ENCODE data around the gene JMJD1C. TPM values are rescaled to one million over a fixed set of nuclear protein-coding genes. Genes with fewer than 3 reads are reported as not detected.

JMJD1C gene
- total and polyA plus RNA-seq, 10 of the 15 experiments (the other 5 are each of a cell fraction or from before 2014, with no cell fraction given): 31.2 to 83.3 (median 49.5) TPM

DNA sequence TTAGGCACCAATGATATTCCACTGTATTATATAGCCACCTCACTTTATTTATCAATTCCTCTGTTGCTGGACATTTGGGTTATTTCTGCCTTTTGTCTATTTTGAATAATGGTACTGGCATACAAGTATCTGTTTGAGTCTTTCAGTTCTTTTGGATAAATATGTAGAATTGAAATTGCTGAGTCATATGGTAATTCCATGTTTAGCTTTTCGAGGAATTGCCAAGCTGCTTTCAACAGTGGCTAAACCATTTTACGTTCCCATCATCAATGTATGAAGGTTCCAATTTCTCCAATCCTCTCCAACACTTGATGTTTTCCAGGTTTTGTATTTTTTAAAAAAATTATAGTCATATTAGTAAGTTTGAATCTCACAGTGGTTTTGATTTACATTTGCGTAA is 42.3 kb downstream of the JMJD1C start:
- peaks cover 17% of the 10 kb centered on the region for H3K79me2 ChIP-seq (ENCODE audit: control insufficient read depth, insufficient read depth, low read length)
- in situ Hi-C loops (cut with MboI) (no loop called here), intact Hi-C loops (cut with micrococcal nuclease; ENCODE audit: unreplicated experiment) (no loop called here)
- ChIA-PET RAD21 (ENCODE audit: unreplicated experiment) (no interaction called here), POLR2A (no interaction called here), CTCF (no interaction called here), SMC1A (ENCODE audit: uncharacterized antibody, unreplicated experiment) (interaction anchor here (1.3 kb wide), 1 partner anchor 137 kb away, joined by 3 read pairs; no protein-coding TSS in a partner anchor)
- no peak overlapping the region for H3K27ac ChIP-seq (ENCODE audit: control insufficient read depth, insufficient read depth)
- H3K36me3 ChIP-seq (ENCODE audit: control insufficient read depth in 2 of 2, insufficient read depth in 2 of 2, low read length in 1 of 2): no peaks in the 10 kb centered on the region
- H3K4me1 ChIP-seq (ENCODE audit: control insufficient read depth, insufficient read depth, low read length): peaks cover 14% of the 10 kb centered on the region
- WGBS (ENCODE audit: insufficient coverage, insufficient replicate concordance, low lambda C conversion rate, missing lambda C conversion rate): 53% methylated on average over 3 of the region's 3 CpGs
- no peak for DNase-seq (ENCODE audit: low read depth, low spot score)
- no peaks in the 10 kb centered on the region for H3K27me3 ChIP-seq (replicated peaks in 1 of 2; ENCODE audit: control insufficient read depth in 2 of 2, insufficient read depth in 2 of 2, low read length in 1 of 2)
- TF ChIP-seq LARP7 (IDR thresholded peaks at IDR 0.05): no peak
- peak; percentile 22; the same call in 1 of the 2 replicates for TF ChIP-seq JUNB (IDR thresholded peaks at IDR 0.05)
- TF ChIP-seq GATAD2B (conservative IDR thresholded peaks at IDR 0.05; ENCODE audit: low read depth): no peak
- TF ChIP-seq BACH1 (IDR thresholded peaks at IDR 0.05; ENCODE audit: borderline replicate concordance): 0 out of 2 replicates have a peak, but pooled peaks have one; percentile 18
- TF ChIP-seq RUNX3 (IDR thresholded peaks at IDR 0.05; ENCODE audit: low read length): no peak
- no peak for TF ChIP-seq CEBPB (IDR thresholded peaks at IDR 0.05; ENCODE audit: borderline replicate concordance in 1 of 2, low read depth in 2 of 2, low read length in 2 of 2)
- no peak overlapping the region for H2AFZ ChIP-seq (ENCODE audit: control insufficient read depth, low read depth, low read length)
- peaks cover 2% of the 10 kb centered on the region; the same call in 2 of the 3 replicates for H3K9me3 ChIP-seq (replicated peaks; ENCODE audit: control insufficient read depth, insufficient read depth, low read length)
- no peak overlapping the region for H3K4me3 ChIP-seq
- no TSS peak for BruUV-seq (replicated peaks)
- H3K9ac ChIP-seq (ENCODE audit: control insufficient read depth, insufficient read depth, low read length): no peak overlapping the region
- ATAC-seq: no peak
- FAIRE-seq: no peak
- no peaks in the 10 kb centered on the region for H4K20me1 ChIP-seq (ENCODE audit: control insufficient read depth, insufficient read depth)
- no peak overlapping the region for H3K4me2 ChIP-seq (ENCODE audit: control insufficient read depth, insufficient read depth)

DNA sequence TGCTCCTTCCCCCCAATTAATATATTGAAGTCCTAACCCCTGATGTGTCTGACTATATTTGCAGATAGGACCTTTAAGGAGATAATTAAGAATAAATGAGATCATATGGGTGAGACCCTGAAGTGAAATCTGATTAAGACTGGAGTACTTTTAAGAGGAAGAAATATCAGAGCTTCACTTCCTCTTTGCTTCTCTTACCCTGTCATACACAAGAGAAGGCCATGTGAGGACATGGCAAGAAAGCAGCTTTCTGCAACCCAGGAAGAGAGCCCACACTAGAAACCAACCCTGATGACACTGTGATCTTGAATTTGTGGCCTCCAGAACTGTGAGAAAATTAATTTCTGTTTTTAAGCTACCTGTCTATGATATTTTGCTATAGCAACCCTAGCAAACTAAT is 44.2 kb downstream of the JMJD1C start:
- FAIRE-seq (peak; percentile 86), DNase-seq (ENCODE audit: low read depth, low spot score) (peak; percentile 66), ATAC-seq (peak; percentile 99)
- Histone ChIP-seq H3K4me1 (ENCODE audit: control insufficient read depth, insufficient read depth, low read length) (peaks cover 14% of the 10 kb centered on the region), H3K27me3 (replicated peaks in 1 of 2; ENCODE audit: control insufficient read depth in 2 of 2, insufficient read depth in 2 of 2, low read length in 1 of 2) (no peaks in the 10 kb centered on the region), H3K9me3 (replicated peaks; ENCODE audit: control insufficient read depth, insufficient read depth, low read length) (peaks cover 2% of the 10 kb centered on the region; the same call in 2 of the 3 replicates), H3K27ac (ENCODE audit: control insufficient read depth, insufficient read depth) (peak overlapping the region; percentile 61), H3K9ac (ENCODE audit: control insufficient read depth, insufficient read depth, low read length) (no peak overlapping the region), H3K36me3 (ENCODE audit: control insufficient read depth in 2 of 2, insufficient read depth in 2 of 2, low read length in 1 of 2) (no peaks in the 10 kb centered on the region), H3K4me2 (ENCODE audit: control insufficient read depth, insufficient read depth) (peak overlapping the region; percentile 38; the same call in 1 of the 2 replicates), H3K79me2 (ENCODE audit: control insufficient read depth, insufficient read depth, low read length) (peaks cover 21% of the 10 kb centered on the region), H4K20me1 (ENCODE audit: control insufficient read depth, insufficient read depth) (no peaks in the 10 kb centered on the region), H2AFZ (ENCODE audit: control insufficient read depth, low read depth, low read length) (no peak overlapping the region), H3K4me3 (no peak overlapping the region)
- POLR2A ChIA-PET: no interaction called here
- no TSS peak for BruUV-seq (replicated peaks)
- RAD21 ChIA-PET (ENCODE audit: unreplicated experiment): interaction anchor here (1.0 to 1.1 kb wide), 2 partner anchors 8 to 196 kb away, joined by 3 to 4 read pairs; no protein-coding TSS in a partner anchor
- CTCF ChIA-PET: interaction anchor here (0.6 to 1.4 kb wide), 2 partner anchors 65 to 66 kb away, joined by 3 to 5 read pairs; no protein-coding TSS in a partner anchor
- intact Hi-C loops (cut with micrococcal nuclease; ENCODE audit: unreplicated experiment): no loop called here
- SMC1A ChIA-PET (ENCODE audit: uncharacterized antibody, unreplicated experiment): interaction anchor here (0.5 to 1.4 kb wide), 7 partner anchors 8 to 160 kb away, joined by 3 to 7 read pairs (median 3); no protein-coding TSS in a partner anchor
- in situ Hi-C loops (cut with MboI): no loop called here
- TF ChIP-seq E4F1 (IDR thresholded peaks at IDR 0.05; ENCODE audit: borderline replicate concordance, partially characterized antibody) (no peak), IKZF2 (IDR thresholded peaks at IDR 0.05) (no peak; a peak in 1 of 4 replicates), CEBPB (IDR thresholded peaks at IDR 0.05; ENCODE audit: borderline replicate concordance in 1 of 2, low read depth in 2 of 2, low read length in 2 of 2) (no peak), CBX3 (IDR thresholded peaks at IDR 0.05; ENCODE audit: borderline replicate concordance, low read depth) (no peak), ATF7 (IDR thresholded peaks at IDR 0.05; ENCODE audit: low read depth) (peak; percentile 61), ZBED1 (IDR thresholded peaks at IDR 0.05; ENCODE audit: borderline replicate concordance) (no peak)
- TF ChIP-seq, protein P1, sequence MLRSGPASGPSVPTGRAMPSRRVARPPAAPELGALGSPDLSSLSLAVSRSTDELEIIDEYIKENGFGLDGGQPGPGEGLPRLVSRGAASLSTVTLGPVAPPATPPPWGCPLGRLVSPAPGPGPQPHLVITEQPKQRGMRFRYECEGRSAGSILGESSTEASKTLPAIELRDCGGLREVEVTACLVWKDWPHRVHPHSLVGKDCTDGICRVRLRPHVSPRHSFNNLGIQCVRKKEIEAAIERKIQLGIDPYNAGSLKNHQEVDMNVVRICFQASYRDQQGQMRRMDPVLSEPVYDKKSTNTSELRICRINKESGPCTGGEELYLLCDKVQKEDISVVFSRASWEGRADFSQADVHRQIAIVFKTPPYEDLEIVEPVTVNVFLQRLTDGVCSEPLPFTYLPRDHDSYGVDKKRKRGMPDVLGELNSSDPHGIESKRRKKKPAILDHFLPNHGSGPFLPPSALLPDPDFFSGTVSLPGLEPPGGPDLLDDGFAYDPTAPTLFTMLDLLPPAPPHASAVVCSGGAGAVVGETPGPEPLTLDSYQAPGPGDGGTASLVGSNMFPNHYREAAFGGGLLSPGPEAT (IDR thresholded peaks at IDR 0.05; ENCODE audit: low read depth): no peak
- TF ChIP-seq, protein P2, sequence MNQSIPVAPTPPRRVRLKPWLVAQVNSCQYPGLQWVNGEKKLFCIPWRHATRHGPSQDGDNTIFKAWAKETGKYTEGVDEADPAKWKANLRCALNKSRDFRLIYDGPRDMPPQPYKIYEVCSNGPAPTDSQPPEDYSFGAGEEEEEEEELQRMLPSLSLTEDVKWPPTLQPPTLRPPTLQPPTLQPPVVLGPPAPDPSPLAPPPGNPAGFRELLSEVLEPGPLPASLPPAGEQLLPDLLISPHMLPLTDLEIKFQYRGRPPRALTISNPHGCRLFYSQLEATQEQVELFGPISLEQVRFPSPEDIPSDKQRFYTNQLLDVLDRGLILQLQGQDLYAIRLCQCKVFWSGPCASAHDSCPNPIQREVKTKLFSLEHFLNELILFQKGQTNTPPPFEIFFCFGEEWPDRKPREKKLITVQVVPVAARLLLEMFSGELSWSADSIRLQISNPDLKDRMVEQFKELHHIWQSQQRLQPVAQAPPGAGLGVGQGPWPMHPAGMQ (IDR thresholded peaks at IDR 0.05; ENCODE audit: borderline replicate concordance): no peak

Data from GM12878 (cell line).